Mucosa of stomach (tissue), 1 donor: ENCODE data around the gene SYT6.

Experiments used
- H3K27me3 ChIP-seq: one replicate; pipeline ENCODE4 v1.7.0; 2013; ENCODE audit warnings: mild to moderate bottlenecking, low read length; ENCODE audit not compliant: control insufficient read depth, insufficient read depth
- H3K36me3 ChIP-seq: one replicate; pipeline ENCODE4 v1.7.0; 2013; ENCODE audit warnings: low read length; ENCODE audit not compliant: control insufficient read depth, insufficient read depth
- H3K4me1 ChIP-seq: one replicate; pipeline ENCODE4 v1.7.0; 2013; ENCODE audit warnings: mild to moderate bottlenecking, low read length; ENCODE audit not compliant: control insufficient read depth, insufficient read depth
- H3K4me3 ChIP-seq: one replicate; pipeline ENCODE4 v1.7.0; 2013; ENCODE audit warnings: low read length
- H3K9ac ChIP-seq: one replicate; pipeline ENCODE4 v1.7.0; 2013; ENCODE audit warnings: mild to moderate bottlenecking, low read length, moderate library complexity
- H3K9me3 ChIP-seq: one replicate; pipeline ENCODE4 v1.7.0; 2013; ENCODE audit warnings: mild to moderate bottlenecking, low read length, moderate library complexity; ENCODE audit not compliant: control insufficient read depth
- donor health status: Pancreatic carcinoma.

Gene SYT6

DNA sequence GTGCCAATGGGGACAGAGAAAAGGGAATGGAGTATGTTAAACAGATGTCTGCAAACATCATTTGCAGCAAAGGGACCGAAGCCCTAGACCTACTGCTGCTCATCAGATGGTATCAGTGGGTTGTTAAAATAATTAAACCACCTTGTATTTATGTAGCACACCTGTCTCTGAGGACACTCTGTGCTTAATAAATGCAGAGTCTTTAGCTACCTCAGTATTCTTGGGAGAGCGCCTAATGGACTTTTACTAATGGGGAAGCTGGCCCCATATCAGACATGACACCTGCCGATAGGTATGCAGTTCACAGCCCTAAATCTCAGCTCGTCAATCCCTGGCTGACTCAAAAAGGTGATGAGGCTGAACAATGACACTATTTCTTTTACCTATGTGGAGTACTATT is 54.4 kb downstream of the SYT6 start:
- Histone ChIP-seq H3K9ac (no peak overlapping the region), H3K4me1 (no peaks in the 10 kb centered on the region), H3K27me3 (no peaks in the 10 kb centered on the region), H3K9me3 (no peaks in the 10 kb centered on the region), H3K36me3 (no peaks in the 10 kb centered on the region), H3K4me3 (no peak overlapping the region)

DNA sequence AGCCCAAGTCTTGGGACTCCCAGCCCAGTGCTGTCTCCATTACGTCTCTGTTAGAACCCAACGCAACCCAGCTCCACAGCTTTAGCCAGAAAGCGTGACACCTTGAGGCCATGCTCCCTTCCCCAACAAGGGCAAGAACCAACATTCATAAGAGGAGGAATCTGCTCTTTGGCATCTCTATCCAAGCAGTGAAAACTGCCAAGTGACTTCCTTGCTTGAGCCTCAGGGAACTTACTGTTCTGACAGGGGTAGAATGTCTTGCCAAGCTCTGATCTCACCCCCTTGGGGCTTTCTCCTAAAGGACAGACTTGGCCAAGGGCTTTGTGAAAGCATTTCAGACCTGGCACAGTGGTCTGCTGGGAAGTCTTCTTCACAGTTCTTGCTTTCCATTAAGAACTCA is 56.6 kb downstream of the SYT6 start:
- H3K4me1 ChIP-seq: no peaks in the 10 kb centered on the region
- no peak overlapping the region for H3K9ac ChIP-seq
- no peak overlapping the region for H3K4me3 ChIP-seq
- H3K36me3 ChIP-seq: no peaks in the 10 kb centered on the region
- no peaks in the 10 kb centered on the region for H3K9me3 ChIP-seq
- no peaks in the 10 kb centered on the region for H3K27me3 ChIP-seq

DNA sequence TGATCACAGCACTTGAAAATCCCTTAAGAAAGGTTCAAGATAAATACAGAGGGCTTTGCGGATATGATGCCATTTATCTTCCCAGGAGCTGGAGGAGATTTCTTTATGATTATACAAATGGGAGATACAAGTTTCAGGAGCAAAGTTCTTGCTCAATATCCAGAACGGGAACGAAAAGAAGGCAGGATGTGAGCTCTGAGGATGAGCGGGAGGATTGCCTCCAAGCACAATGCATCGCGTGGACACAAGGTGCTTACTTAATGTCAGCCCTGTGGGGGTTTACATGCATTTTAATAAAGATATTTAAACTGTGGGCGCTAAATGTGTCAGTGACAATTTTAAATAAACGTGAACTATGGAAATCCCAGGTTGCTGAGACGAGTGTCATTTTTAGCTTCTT is 59.0 kb downstream of the SYT6 start:
- Histone ChIP-seq H3K4me3 (no peak overlapping the region), H3K36me3 (no peaks in the 10 kb centered on the region), H3K4me1 (no peaks in the 10 kb centered on the region), H3K27me3 (no peaks in the 10 kb centered on the region), H3K9ac (no peak overlapping the region), H3K9me3 (no peaks in the 10 kb centered on the region)

DNA sequence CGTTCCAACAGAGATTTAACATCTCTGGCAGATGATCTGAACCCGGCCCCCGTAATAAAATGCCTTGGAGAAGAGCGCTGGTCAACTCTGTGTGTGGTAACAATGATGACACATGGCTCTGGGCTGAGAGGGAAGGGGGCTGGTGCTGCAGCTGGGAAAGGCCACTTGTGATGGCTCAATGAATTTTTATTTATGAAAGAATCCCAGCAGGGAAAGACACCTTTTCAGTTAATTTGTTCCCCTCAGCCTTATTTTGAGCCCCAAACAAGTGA is 59.4 kb downstream of the SYT6 start:
- H3K4me3 ChIP-seq: no peak overlapping the region
- no peaks in the 10 kb centered on the region for H3K36me3 ChIP-seq
- H3K9me3 ChIP-seq: no peaks in the 10 kb centered on the region
- H3K27me3 ChIP-seq: no peaks in the 10 kb centered on the region
- H3K4me1 ChIP-seq: no peaks in the 10 kb centered on the region
- no peak overlapping the region for H3K9ac ChIP-seq

DNA sequence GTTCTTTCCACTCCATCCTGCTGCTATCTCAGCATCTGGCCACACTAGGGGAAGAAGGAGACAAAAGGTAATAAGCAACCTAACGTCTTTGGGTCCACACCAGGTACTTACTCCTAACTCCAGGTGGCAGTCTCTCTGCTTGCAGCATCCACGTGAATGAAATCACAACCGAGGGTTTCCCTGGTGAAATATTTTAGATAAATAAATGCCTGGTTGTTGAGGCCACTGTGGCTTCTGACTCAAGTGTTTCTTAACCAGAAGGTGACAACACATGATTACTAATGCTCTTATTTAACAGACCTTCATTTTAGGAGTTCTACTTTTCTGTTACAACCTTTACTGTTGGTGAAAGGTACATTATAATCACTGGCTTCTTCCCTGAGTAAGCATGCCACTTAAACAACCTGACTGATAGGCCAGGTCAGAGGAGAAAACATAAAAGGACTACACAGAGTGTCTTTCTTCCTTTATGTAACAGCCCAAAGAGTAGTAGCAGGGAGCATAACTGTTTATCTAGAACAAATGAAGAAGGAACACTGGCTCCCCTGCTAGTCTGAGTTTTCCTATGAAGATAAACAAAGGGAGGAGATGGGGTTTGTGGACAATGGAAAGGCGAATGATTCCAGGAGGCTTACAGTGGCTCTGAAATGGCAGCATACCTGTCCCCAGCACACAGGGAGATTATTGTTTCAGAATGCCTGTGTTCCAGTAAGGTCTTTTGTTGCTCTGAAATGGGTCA is 59.9 kb downstream of the SYT6 start:
- H3K4me3 ChIP-seq: no peak overlapping the region
- H3K27me3 ChIP-seq: no peaks in the 10 kb centered on the region
- no peaks in the 10 kb centered on the region for H3K4me1 ChIP-seq
- no peaks in the 10 kb centered on the region for H3K36me3 ChIP-seq
- H3K9ac ChIP-seq: no peak overlapping the region
- no peaks in the 10 kb centered on the region for H3K9me3 ChIP-seq

DNA sequence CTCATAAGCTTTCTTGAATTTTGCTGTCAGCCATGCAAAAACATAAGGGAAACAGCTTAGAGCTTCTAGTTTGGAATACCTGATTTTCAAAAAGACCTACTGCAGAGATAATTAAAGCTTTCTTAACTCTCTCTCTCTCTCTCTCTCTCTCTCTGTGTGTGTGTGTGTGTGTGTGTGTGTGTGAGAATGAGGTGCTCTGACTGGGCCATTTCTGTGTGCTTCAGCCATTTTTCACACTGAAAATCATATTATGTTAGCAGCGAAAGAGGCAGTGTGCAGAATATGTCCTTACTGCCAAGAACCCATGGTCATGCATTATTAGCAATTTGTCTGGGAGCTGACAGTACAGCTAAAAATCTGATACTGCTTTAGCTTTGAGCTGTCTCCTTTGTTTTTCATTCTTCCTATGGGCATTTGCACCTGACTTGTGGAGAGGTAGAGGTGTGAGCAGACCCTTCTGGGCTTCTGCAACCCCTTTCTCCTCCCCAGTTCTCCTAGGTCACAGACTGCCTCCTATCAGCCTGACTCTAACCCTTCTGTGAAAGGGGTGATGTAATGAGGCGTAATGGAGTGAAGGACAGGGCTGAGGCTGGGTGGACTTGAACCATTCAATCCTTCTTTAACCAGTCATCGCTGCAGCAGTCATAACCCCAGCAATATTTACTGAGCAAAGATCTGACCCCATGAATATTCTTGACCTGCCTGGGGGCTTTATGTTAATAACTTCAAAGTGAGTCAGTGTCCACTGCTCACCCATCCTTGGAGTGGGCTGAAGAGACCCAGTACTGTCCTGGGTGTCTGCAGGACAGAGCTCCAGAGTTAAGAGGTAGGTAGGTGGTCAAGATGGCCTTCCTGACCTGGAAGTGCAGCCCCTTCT is 61.2 kb downstream of the SYT6 start:
- no peaks in the 10 kb centered on the region for H3K27me3 ChIP-seq
- H3K36me3 ChIP-seq: no peaks in the 10 kb centered on the region
- H3K9ac ChIP-seq: no peak overlapping the region
- H3K9me3 ChIP-seq: no peaks in the 10 kb centered on the region
- no peaks in the 10 kb centered on the region for H3K4me1 ChIP-seq
- no peak overlapping the region for H3K4me3 ChIP-seq

DNA sequence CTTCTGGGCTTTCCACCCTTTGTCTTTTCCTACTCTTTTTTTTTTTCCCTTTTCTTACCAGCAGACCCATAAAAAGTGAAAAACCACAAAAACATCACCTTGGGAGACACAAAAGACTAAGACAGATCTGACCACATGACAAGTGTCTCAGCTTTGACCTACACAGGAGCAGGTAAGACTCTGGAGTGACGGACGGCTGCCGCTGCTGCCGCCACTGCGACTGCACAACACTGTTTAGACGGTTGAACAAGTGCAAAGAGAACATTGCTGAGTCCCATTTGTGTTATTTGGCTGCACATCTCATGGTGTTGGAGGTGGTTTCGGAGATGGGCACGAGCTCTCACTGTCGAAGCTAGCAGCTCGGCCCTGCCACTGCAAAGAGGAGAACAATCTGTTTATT is 62.0 kb downstream of the SYT6 start:
- Histone ChIP-seq H3K4me3 (no peak overlapping the region), H3K9ac (no peak overlapping the region), H3K27me3 (no peaks in the 10 kb centered on the region), H3K4me1 (no peaks in the 10 kb centered on the region), H3K9me3 (no peaks in the 10 kb centered on the region), H3K36me3 (no peaks in the 10 kb centered on the region)

DNA sequence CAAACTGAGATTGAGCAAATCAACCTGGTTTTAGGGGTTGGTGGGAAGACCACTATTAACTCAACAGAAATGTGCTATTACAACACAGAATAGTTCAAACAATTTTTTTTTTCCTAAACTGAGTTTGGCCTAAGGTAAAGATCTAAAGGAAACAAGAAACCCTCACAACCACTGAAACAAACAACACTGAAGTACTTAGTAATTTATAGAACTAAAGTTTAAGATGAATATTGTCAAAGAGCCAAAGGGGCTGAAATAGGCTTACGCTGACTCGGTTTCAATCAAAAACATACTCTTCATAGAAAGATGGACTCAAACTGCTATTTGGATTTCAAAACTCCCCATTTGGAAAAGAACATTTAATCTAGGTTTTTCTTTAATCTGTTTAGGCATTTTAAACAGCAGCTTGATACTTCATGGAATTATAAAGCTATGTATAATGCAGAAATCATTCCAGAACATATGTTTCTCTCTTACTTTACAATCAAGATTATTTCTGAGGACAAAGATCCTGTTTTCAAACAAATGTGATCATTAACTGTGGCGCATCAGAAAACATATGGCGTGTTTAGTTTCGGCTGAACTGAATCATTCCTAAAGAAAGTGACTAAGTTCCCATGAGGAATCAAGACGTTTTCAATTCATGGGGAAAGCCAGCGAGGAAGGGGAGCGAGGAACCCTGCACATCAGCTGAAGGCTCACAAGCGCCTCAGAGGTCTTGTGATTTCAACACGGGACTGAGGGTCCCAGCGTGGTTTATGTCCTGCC is 62.7 kb downstream of the SYT6 start:
- no peaks in the 10 kb centered on the region for H3K36me3 ChIP-seq
- H3K9me3 ChIP-seq: no peaks in the 10 kb centered on the region
- no peaks in the 10 kb centered on the region for H3K27me3 ChIP-seq
- H3K4me3 ChIP-seq: no peak overlapping the region
- no peaks in the 10 kb centered on the region for H3K4me1 ChIP-seq
- H3K9ac ChIP-seq: no peak overlapping the region

DNA sequence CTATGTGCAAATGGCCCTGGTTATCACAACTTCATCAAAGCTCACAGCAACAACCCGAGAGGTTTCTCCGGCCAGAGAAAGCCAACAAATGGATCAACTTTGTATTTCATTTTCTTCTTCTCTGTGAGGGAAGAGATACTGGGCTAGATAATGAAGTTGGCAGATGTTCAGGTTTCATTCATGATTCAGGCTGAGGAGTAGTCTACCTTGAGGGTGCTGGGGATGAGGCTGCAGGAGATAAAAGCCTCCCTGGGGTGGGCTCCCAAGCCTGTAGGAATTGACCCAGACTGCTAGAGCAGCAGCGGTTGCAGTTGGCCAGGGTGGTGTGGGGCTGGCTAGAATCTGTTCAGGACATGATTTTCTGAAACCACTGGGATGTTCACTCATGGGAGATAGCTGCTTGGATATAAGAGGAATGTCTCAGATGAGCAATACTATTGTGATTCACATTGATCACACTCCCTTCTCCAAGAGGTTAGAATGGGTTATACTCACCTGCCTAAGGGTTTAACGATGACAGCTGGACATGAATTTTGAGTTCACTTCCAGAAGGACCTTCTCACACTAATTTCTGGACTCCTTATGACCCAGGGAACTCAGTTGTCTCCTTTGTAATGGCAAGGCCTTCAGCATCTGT is 64.0 kb downstream of the SYT6 start:
- no peaks in the 10 kb centered on the region for H3K27me3 ChIP-seq
- H3K9me3 ChIP-seq: no peaks in the 10 kb centered on the region
- H3K4me3 ChIP-seq: no peak overlapping the region
- H3K36me3 ChIP-seq: no peaks in the 10 kb centered on the region
- no peak overlapping the region for H3K9ac ChIP-seq
- no peaks in the 10 kb centered on the region for H3K4me1 ChIP-seq

DNA sequence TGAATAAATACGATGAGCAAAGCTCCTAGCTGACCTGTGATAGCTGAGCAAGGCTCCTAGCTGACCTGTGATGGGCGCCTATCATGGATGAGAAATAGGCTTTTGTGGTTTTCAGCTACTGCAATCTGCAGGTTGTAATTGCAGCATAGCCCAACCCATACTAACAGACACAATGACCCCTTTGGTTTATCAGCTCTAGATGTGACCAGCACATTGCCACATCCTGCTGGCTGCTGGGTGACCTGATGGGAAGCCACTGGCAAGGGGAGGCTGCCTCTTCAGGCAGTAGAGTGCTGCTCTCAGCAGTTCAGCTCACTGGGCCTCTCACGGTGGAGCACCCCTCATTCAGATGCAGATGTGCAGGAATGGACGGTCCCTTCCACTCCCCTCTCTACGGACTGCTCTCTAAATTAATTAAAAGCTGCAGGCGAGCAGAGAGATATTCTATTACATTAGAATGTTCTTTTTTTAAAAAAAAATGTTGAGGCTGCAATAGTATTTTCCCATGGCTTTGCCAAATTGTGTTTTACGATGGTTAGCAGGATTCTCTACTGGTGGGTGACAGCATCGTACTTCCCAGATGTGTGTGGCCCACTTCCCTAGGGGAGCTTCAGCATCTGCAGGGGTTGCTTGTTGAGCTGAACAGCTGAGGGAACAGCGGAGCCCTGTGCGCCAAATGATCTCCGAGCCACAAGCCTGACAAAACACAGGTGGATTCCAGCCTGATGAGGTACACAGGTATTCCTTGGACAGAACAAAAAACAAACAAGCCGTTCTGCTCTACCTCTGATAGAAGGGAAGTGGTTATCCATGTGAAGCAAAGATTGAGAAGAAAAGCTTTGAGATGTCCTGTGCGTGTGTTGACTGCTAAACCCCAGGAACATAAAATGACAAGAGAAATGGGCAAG is 65.0 kb downstream of the SYT6 start:
- Histone ChIP-seq H3K27me3 (no peaks in the 10 kb centered on the region), H3K9ac (no peak overlapping the region), H3K9me3 (no peaks in the 10 kb centered on the region), H3K36me3 (no peaks in the 10 kb centered on the region), H3K4me1 (no peaks in the 10 kb centered on the region), H3K4me3 (no peak overlapping the region)

DNA sequence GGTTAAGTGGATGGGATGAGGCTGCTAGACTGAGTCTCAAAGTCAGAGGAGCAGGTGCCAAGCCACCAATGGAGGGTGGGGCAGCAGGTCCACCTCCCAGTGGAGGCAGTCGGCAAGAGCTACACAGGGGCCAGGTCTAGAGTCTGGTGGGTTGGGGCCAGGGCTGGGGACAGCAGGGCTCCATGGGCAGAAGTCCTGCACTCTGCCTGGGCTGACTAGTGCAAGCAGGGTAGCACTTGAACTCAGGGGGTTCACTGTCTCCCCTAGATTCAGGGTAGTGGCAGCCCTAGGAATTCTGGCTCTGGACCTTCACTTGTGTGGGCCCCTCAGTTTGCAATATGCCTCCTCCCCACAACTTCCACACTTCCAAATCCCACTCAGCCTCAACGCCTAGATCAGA is 66.2 kb downstream of the SYT6 start:
- Histone ChIP-seq H3K4me1 (no peaks in the 10 kb centered on the region), H3K27me3 (no peaks in the 10 kb centered on the region), H3K4me3 (no peak overlapping the region), H3K9me3 (no peaks in the 10 kb centered on the region), H3K9ac (no peak overlapping the region), H3K36me3 (no peaks in the 10 kb centered on the region)
